Measurements from ENCODE around the gene TICAM2.

Gene TICAM2

DNA sequence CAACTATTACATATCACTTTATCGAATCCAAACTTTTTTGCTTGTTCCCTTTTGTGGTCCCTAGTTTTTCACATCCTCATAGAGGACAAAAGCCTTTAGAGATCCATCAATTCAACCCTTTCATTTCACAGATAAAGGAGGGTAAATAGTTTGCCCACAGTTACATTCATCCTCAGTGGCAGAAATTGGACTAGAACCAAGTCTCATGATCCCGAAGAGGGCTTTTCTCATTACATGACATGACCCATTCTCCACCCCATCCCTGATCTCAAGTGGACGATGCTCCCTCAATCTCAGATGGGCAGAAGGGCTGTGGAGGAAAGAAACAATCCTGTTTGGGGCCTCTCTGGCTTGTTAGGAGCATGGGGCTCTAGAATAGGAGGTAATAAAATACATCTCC is 23.1 kb downstream of the TICAM2 start:
- Histone ChIP-seq H2BK15ac (ENCODE audit: low read length) (no peak overlapping the region), H3K4me3 (ENCODE audit: low read length in 2 of 2) (no peak overlapping the region), H3K23ac (ENCODE audit: low read depth, low read length, poor library complexity) (no peak overlapping the region), H3K36me3 (replicated peaks in 1 of 2; ENCODE audit: control insufficient read depth in 2 of 2, insufficient read depth in 2 of 2, low read length in 2 of 2) (no peaks in the 10 kb centered on the region), H3K79me1 (ENCODE audit: low read depth, low read length) (no peaks in the 10 kb centered on the region), H2AK5ac (ENCODE audit: low read depth, low read length) (no peak overlapping the region), H2BK5ac (ENCODE audit: low read length) (no peak overlapping the region), H2BK120ac (ENCODE audit: low read depth, low read length) (no peak overlapping the region), H3K4me1 (ENCODE audit: control insufficient read depth in 2 of 2, insufficient read depth in 1 of 2, low read depth in 1 of 2, low read length in 2 of 2) (peaks cover 2 to 3% of the 10 kb centered on the region in 2 donors), H2BK12ac (ENCODE audit: low read length) (no peak overlapping the region), H2AFZ (ENCODE audit: low read length) (no peak overlapping the region), H3K4ac (ENCODE audit: low read length) (no peak overlapping the region), H4K8ac (ENCODE audit: low read depth, low read length) (no peak overlapping the region), H3K18ac (ENCODE audit: low read length) (no peak overlapping the region), H3K4me2 (ENCODE audit: insufficient read depth, low read length, poor library complexity, severe bottlenecking) (no peak overlapping the region), H3K9ac (ENCODE audit: low read depth, low read length, poor library complexity) (no peak overlapping the region), H3K14ac (ENCODE audit: low read length) (no peak overlapping the region), H3K27ac (replicated peaks; ENCODE audit: low read length) (no peak overlapping the region), H4K91ac (ENCODE audit: low read depth, low read length, poor library complexity) (no peak overlapping the region), H3K27me3 (ENCODE audit: control insufficient read depth in 3 of 3, insufficient read depth in 3 of 3, low read depth in 1 of 3, low read length in 3 of 3) (no peaks in the 10 kb centered on the region), H3K9me3 (replicated peaks in 1 of 2; ENCODE audit: control insufficient read depth in 2 of 2, insufficient read depth in 1 of 2, low read depth in 1 of 2, low read length in 2 of 2) (peaks cover 0 to 1% of the 10 kb centered on the region in 2 donors)
- no peak for DNase-seq (ENCODE audit: low spot score)
- no CpG with 5 or more reads among the region's 3 CpGs for WGBS, 2 donors (ENCODE audit: extremely low coverage in 2 of 2, insufficient read length in 2 of 2, insufficient replicate concordance in 1 of 2)

DNA sequence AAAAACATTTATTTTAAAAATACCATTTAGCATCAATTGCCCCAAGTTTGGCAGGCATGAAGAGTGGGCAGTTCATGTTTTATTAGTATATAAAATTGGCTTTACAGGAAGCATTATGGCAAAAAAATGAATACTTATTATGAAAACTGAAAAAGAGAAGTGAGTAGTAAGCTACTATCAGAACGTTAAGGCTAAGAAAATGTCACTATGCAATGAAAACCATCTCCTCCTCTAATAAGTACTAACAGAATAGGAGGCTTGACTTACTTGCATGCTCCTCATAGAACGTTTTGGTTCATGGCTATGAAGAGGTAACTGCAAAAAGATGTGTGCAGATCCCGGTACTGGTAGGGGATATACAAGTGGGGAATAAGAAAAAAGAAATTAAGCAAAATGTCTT is 23.6 kb downstream of the TICAM2 start:
- Histone ChIP-seq H3K4me2 (ENCODE audit: insufficient read depth, low read length, poor library complexity, severe bottlenecking) (no peak overlapping the region), H3K27me3 (ENCODE audit: control insufficient read depth in 3 of 3, insufficient read depth in 3 of 3, low read depth in 1 of 3, low read length in 3 of 3) (no peaks in the 10 kb centered on the region), H4K91ac (ENCODE audit: low read depth, low read length, poor library complexity) (no peak overlapping the region), H3K4me1 (ENCODE audit: control insufficient read depth in 2 of 2, insufficient read depth in 1 of 2, low read depth in 1 of 2, low read length in 2 of 2) (peaks cover 2 to 3% of the 10 kb centered on the region in 2 donors), H4K8ac (ENCODE audit: low read depth, low read length) (no peak overlapping the region), H2AFZ (ENCODE audit: low read length) (no peak overlapping the region), H3K9me3 (replicated peaks in 1 of 2; ENCODE audit: control insufficient read depth in 2 of 2, insufficient read depth in 1 of 2, low read depth in 1 of 2, low read length in 2 of 2) (peaks cover 0 to 1% of the 10 kb centered on the region in 2 donors), H2BK5ac (ENCODE audit: low read length) (no peak overlapping the region), H3K27ac (replicated peaks; ENCODE audit: low read length) (no peak overlapping the region), H2BK120ac (ENCODE audit: low read depth, low read length) (no peak overlapping the region), H3K9ac (ENCODE audit: low read depth, low read length, poor library complexity) (no peak overlapping the region), H3K79me1 (ENCODE audit: low read depth, low read length) (no peaks in the 10 kb centered on the region), H2AK5ac (ENCODE audit: low read depth, low read length) (no peak overlapping the region), H3K18ac (ENCODE audit: low read length) (no peak overlapping the region), H2BK15ac (ENCODE audit: low read length) (no peak overlapping the region), H3K4ac (ENCODE audit: low read length) (no peak overlapping the region), H3K36me3 (replicated peaks in 1 of 2; ENCODE audit: control insufficient read depth in 2 of 2, insufficient read depth in 2 of 2, low read length in 2 of 2) (no peaks in the 10 kb centered on the region), H2BK12ac (ENCODE audit: low read length) (no peak overlapping the region), H3K14ac (ENCODE audit: low read length) (no peak overlapping the region), H3K23ac (ENCODE audit: low read depth, low read length, poor library complexity) (no peak overlapping the region), H3K4me3 (ENCODE audit: low read length in 2 of 2) (no peak overlapping the region)
- no CpG with 5 or more reads among the region's 3 CpGs for WGBS, 2 donors (ENCODE audit: extremely low coverage in 2 of 2, insufficient read length in 2 of 2, insufficient replicate concordance in 1 of 2)
- no peak for DNase-seq (ENCODE audit: low spot score)

DNA sequence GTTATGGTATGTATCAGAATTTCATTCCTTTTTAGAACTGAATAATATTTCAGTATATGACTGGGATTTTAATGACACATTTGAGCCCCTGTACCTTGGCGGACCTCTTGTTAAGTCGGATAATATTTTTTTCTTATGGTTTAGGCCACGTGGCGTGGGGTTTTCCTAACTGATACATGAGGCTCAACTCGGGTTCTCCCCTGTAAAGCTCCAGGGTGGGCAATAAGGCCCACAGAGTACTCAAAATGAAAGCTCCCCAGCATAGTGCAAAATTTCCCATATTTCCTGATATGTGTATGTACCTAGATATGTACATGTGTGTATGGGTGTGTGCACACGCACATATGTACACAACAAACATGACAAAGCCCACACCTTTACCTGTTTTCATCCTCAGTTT is 24.5 kb downstream of the TICAM2 start:
- no peak overlapping the region for H3K4me2 ChIP-seq (ENCODE audit: insufficient read depth, low read length, poor library complexity, severe bottlenecking)
- H3K14ac ChIP-seq (ENCODE audit: low read length) = no peak overlapping the region
- no peak overlapping the region for H3K4me3 ChIP-seq (ENCODE audit: low read length in 2 of 2)
- H3K36me3 ChIP-seq (replicated peaks in 1 of 2; ENCODE audit: control insufficient read depth in 2 of 2, insufficient read depth in 2 of 2, low read length in 2 of 2) = no peaks in the 10 kb centered on the region
- no peak overlapping the region for H2BK120ac ChIP-seq (ENCODE audit: low read depth, low read length)
- H3K27ac ChIP-seq (replicated peaks; ENCODE audit: low read length) = no peak overlapping the region
- peaks cover 2 to 6% of the 10 kb centered on the region in 2 donors for H3K4me1 ChIP-seq (ENCODE audit: control insufficient read depth in 2 of 2, insufficient read depth in 1 of 2, low read depth in 1 of 2, low read length in 2 of 2)
- WGBS, 2 donors (ENCODE audit: extremely low coverage in 2 of 2, insufficient read length in 2 of 2, insufficient replicate concordance in 1 of 2) = no CpG with 5 or more reads among the region's 6 CpGs
- no peak overlapping the region for H4K8ac ChIP-seq (ENCODE audit: low read depth, low read length)
- H3K9ac ChIP-seq (ENCODE audit: low read depth, low read length, poor library complexity) = no peak overlapping the region
- no peaks in the 10 kb centered on the region for H3K79me1 ChIP-seq (ENCODE audit: low read depth, low read length)
- H2AK5ac ChIP-seq (ENCODE audit: low read depth, low read length) = no peak overlapping the region
- H2AFZ ChIP-seq (ENCODE audit: low read length) = no peak overlapping the region
- no peak overlapping the region for H2BK5ac ChIP-seq (ENCODE audit: low read length)
- peaks cover 0 to 1% of the 10 kb centered on the region in 2 donors for H3K9me3 ChIP-seq (replicated peaks in 1 of 2; ENCODE audit: control insufficient read depth in 2 of 2, insufficient read depth in 1 of 2, low read depth in 1 of 2, low read length in 2 of 2)
- H3K4ac ChIP-seq (ENCODE audit: low read length) = no peak overlapping the region
- no peak overlapping the region for H3K18ac ChIP-seq (ENCODE audit: low read length)
- H2BK12ac ChIP-seq (ENCODE audit: low read length) = no peak overlapping the region
- no peak for DNase-seq (ENCODE audit: low spot score)
- no peaks in the 10 kb centered on the region for H3K27me3 ChIP-seq (ENCODE audit: control insufficient read depth in 3 of 3, insufficient read depth in 3 of 3, low read depth in 1 of 3, low read length in 3 of 3)
- H4K91ac ChIP-seq (ENCODE audit: low read depth, low read length, poor library complexity) = no peak overlapping the region
- H3K23ac ChIP-seq (ENCODE audit: low read depth, low read length, poor library complexity) = no peak overlapping the region
- no peak overlapping the region for H2BK15ac ChIP-seq (ENCODE audit: low read length)

DNA sequence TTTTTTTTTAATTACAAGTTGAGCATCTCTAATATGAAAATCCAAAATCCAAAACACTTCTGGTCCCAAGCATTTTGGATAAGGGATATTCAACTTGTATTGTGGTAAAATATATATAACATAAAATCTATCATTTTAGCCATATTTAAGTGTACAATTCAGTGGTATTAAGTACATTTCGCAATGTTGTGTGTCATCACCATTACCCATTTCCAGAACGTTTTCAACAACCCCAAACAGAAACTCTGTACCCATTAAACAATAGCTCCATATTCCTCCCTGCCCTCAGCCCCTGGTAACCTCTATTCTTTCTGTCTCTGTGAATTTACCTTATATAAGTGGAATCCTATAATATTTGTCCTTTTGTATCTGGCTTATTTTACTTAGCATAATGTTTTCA is 24.9 kb downstream of the TICAM2 start:
- H3K4me3 ChIP-seq (ENCODE audit: low read length in 2 of 2) = no peak overlapping the region
- no peak overlapping the region for H3K4ac ChIP-seq (ENCODE audit: low read length)
- no peak overlapping the region for H2BK120ac ChIP-seq (ENCODE audit: low read depth, low read length)
- no peak overlapping the region for H2BK12ac ChIP-seq (ENCODE audit: low read length)
- no peaks in the 10 kb centered on the region for H3K27me3 ChIP-seq (ENCODE audit: control insufficient read depth in 3 of 3, insufficient read depth in 3 of 3, low read depth in 1 of 3, low read length in 3 of 3)
- no peak overlapping the region for H3K18ac ChIP-seq (ENCODE audit: low read length)
- no peaks in the 10 kb centered on the region for H3K79me1 ChIP-seq (ENCODE audit: low read depth, low read length)
- H3K9ac ChIP-seq (ENCODE audit: low read depth, low read length, poor library complexity) = no peak overlapping the region
- no peak overlapping the region for H2BK15ac ChIP-seq (ENCODE audit: low read length)
- H2BK5ac ChIP-seq (ENCODE audit: low read length) = no peak overlapping the region
- H3K27ac ChIP-seq (replicated peaks; ENCODE audit: low read length) = no peak overlapping the region
- no peak overlapping the region for H3K4me2 ChIP-seq (ENCODE audit: insufficient read depth, low read length, poor library complexity, severe bottlenecking)
- H3K14ac ChIP-seq (ENCODE audit: low read length) = no peak overlapping the region
- H2AK5ac ChIP-seq (ENCODE audit: low read depth, low read length) = no peak overlapping the region
- H3K4me1 ChIP-seq (ENCODE audit: control insufficient read depth in 2 of 2, insufficient read depth in 1 of 2, low read depth in 1 of 2, low read length in 2 of 2) = peaks cover 2 to 10% of the 10 kb centered on the region in 2 donors
- H3K9me3 ChIP-seq (replicated peaks in 1 of 2; ENCODE audit: control insufficient read depth in 2 of 2, insufficient read depth in 1 of 2, low read depth in 1 of 2, low read length in 2 of 2) = peaks cover 0 to 1% of the 10 kb centered on the region in 2 donors
- H2AFZ ChIP-seq (ENCODE audit: low read length) = no peak overlapping the region
- no CpG with 5 or more reads among the region's 2 CpGs for WGBS, 2 donors (ENCODE audit: extremely low coverage in 2 of 2, insufficient read length in 2 of 2, insufficient replicate concordance in 1 of 2)
- H4K8ac ChIP-seq (ENCODE audit: low read depth, low read length) = no peak overlapping the region
- no peak overlapping the region for H3K23ac ChIP-seq (ENCODE audit: low read depth, low read length, poor library complexity)
- H4K91ac ChIP-seq (ENCODE audit: low read depth, low read length, poor library complexity) = no peak overlapping the region
- DNase-seq (ENCODE audit: low spot score) = no peak
- H3K36me3 ChIP-seq (replicated peaks in 1 of 2; ENCODE audit: control insufficient read depth in 2 of 2, insufficient read depth in 2 of 2, low read length in 2 of 2) = no peaks in the 10 kb centered on the region
